ENCODE results near the gene PLXNA4.

- TF ChIP-seq CTCF (IDR thresholded peaks at IDR 0.05) (no peak), POLR2A (IDR thresholded peaks at IDR 0.05) (no peak)
Measured at GRCh38 chr7:132191418-132191817, 384.9 kb downstream of the PLXNA4 start.
